CD4-positive, alpha-beta T cell treated with Interleukin-12 subunit alpha and Interleukin-12 subunit beta, for 1 hour (primary cell): Measurements from ENCODE around the gene GMPPA.

Experiments
- DNase-seq: peaks from one replicate; pipeline ENCODE4 v3.0.0-alpha.2; 2020

Gene GMPPA

DNA sequence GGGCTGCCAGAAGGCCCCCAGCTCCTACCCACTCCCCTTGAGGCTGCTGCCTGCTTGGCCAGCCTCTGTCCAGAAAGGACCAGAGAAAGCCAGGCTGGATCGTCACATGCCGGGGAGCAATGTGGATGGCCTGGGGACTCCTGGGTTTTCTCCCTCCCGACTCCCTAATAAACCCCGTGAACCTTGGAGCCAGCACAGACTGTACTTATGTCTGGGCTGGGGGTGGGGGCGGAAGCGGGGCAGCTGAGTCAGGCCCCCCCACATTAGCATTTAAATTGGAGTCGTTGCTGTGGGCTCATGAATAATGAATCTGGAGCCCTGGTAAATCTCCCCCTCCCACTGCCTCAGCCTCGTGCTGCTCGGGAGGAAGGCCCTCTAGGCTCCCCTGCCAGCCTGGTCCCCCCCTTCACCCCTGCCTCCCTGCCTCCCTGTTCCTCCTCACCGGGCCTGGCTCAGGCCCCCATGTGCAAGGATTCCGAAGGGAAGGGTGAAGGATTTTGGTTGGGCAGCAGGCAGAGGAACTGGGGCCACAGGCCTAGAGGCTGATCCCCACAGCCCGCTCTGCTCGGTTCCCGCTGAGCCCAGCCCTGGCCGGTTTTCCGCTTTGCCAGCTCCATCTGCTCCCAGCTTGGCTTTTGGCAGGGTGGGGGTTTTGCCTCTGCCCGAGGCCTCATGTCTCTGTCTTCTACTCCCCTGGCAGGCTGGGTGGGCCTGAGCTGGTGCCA, 8.3 kb downstream of the GMPPA start:
- DNase-seq, result no peak

DNA sequence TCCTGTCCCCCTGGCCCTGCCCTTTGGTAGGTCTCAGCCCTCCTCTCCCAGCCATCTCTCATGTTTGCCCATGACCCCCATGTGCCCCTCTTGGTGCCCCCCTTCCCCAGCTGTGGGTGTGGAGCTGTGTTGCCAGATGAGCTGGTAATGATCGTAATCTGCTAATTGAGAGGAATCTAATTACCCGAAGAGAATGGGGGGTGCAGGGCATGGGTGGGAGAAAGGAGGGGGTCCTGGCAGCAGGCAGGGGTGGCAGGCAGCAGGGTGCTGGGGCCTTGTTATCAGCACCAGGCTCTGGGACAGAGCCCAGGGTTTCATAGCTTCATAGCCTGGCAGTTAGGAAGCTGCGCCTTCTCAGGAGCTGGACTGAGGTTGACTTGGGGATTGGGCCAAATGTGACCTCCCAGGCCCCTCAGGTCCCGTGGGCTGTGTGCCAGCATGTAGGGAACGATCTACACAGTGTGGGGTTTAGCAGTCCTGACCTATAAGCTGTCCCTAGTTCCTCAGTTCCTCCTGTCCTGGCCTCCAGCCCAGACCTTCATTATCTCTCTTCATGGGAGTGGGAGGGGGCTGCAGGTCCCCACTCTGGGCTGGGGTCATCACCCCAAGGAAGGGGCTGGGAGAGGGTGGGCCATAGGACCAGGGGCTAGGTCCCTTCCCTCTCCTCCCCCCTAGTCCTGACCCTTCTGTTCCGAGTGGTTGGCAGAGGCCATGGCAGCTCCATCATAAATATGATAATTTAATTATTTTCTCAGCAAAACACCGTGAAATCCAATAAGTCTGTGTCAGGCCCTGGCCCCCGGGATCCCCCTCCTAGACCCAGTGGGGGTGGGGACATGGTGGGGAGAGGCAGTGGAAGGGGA, 9.1 kb downstream of the GMPPA start:
- DNase-seq, result no peak

DNA sequence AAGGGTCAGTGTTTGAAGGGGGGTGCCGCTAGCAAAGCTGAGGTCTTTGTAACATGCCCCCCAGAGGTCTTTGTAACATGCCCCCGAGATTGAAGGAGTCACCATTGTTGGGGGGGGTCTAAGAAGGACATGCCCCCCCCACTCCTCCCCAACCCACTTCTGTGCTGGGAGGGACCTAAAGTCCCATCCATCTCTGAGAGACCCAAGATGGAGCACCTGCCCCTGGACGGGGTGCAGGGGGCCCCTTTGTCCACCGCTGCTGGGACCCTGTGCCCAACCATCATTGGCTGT, 9.7 kb downstream of the GMPPA start:
- no peak for DNase-seq

DNA sequence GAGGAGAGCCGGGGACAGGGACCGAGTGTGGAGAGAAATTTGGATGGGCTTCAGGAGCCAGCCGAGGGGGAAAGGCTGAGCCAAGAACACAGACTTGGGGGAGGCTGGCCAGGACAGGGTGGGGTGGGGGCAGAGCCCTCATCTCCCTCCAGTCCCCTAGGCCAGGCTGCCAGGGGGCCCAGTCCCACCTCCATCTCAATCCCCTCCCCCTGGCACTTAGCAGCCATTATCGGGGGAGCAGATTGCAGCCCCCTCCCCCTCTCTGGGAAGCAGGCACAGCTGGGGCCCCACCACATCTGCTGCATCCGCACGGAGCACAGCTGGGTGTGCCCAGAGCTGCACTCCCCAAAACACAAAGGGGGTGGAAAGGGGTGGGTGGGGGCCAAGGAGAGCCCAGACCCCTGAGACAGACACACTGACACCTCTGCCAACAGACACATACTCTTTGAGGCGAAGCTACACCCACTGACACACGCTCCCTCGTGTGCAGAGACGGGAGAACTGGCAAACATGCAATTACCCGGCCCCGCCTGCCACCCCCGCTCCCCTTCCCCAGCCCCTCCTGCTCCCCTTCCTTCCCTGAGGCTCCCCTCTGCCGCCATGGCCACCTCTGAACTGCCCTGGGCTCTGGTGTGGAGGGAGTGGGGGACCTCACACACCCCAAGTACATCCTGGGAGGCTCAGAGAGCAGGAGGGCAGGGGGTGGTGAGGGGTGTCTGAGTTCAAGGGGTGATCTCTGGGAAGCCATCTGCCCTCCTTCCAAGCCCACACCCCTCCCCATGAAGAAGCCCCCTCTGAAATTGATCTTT, 10.5 kb downstream of the GMPPA start:
- no peak for DNase-seq

DNA sequence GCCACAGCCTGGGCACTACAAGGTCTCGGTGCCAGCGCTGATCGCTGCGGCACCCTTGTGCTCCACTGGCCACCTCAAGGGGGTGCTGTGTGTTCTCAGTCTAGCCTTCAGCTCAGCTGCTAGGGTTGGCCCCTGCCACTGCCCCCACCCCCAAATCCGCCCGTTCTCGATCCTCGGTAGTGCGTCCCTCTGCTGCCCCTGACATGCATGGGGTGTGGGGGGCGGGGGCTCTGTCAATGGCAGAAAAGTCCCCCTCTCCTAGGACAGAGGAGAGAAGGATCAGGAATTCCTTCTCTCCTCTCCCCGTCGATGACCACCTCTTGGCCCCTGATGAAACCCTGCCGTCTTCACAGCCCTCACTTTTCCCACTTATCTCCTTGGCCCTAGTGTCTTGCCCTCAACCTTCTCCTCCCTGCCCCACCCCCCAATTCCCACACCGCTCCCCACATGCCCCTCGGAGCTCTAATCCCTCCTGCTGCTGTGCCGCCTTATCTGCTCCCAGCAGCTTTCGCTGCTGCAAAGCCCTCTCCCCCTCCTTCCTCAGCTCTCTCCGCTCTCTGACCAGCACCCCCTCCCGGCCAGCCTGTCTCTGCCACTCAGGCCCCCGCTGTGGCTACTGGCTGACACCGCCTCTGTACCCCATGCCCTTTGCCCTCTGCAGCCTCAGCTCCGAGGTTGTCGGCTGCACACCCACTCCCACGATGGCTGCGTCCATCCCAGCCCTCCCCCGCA, 11.3 kb downstream of the GMPPA start:
- peak; percentile 44 for DNase-seq

DNA sequence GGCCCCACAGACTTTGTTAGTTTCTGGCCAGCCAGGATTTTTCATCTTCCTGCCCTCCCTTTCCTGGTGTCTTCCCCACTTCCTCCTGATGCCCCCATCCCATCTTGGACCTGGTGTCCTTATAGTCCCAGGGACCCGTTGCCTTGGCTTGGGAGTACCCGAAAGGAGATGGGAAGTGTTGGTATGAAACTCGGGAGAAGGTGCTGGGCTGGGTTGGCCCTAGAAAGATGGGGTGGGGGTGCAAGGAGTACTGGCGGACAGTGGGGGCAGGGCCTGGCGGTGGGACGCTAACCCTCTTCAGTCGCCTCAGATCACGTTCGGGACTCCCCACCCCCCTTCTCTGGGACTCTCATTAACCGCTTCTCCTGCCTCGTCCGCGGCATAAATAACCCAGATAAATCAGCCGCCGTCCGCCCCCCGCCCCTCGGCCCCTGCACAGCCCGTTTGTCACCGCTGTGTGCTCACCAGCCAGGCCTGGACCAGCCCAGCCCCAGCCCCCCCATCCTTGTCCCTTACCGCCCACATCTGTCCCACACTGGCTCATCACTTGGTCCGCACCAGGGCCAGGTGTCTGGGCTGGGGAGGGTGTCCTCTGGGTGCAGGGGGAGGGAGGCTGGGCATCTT, 11.9 kb downstream of the GMPPA start:
- DNase-seq, result no peak

DNA sequence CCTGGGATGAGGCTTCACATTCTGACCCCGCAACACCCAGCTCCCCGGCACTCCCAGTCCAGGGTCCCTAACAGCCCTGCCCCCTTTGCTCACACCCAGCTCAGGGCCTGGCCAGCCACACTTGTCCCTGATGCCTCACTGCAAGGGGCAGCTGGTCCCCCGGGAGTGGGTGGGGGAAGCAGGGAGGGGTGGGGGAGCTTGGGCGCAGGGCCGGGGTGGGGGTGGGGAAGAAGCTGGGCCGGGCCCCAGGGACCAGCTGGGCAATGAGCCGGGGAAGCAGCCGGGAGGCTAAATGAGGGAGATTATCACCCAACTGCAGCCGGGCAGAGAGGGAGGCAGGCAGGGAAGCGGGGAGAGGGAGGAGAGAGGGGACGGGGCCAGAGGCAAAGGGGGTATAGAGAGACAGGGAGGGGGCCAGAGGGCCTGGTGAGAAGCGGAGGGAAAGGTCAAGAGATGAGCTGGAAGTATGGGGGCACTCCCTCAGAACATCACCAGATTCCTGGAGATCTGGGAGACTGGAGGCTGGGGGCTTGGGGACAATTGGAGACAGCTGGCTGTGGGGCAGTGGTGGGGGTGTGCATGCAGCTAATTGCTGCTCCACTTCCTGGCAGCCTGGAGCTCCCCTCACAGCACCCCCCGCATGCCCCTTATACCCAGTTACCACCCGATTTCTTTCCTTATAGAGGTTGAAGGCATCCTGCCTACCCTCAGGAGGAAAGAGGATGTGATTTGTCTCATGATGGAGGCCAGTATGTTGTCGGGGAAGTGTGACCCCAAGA, 13.0 kb downstream of the GMPPA start:
- DNase-seq, result no peak

DNA sequence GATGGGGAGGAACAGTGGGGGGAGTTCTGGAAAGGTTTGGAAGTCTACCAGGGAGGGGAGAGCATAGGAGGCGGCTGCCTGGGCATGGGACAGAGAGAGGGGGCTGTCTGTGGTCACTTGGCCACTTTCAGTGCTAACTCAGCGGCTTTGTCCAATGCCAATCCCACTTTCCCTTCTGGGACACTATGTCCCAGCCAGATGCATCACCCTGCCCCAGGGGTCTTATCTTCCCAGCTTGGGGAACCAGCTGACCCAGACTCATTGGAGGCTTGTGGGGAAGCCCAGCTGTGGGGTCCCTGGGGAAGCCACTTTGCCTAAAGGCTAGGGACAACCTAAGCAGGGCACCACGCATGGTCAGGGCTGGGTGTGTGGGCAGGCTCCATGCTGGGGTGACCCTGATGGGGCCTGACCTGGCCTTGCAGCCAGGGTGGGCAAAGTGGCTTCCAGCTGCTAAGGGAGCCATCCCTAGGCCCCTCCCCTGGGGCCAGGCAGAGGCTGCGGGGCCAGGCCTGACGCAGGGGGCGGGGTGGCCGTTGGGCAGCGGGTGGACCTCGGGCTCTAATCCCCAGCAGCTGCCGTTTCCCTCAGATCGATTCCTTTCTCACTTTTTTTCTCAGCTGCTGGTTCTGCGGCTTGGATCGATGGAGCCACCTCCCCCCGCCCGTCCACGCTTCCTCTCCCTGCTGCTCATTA, 14.0 kb downstream of the GMPPA start:
- no peak for DNase-seq

DNA sequence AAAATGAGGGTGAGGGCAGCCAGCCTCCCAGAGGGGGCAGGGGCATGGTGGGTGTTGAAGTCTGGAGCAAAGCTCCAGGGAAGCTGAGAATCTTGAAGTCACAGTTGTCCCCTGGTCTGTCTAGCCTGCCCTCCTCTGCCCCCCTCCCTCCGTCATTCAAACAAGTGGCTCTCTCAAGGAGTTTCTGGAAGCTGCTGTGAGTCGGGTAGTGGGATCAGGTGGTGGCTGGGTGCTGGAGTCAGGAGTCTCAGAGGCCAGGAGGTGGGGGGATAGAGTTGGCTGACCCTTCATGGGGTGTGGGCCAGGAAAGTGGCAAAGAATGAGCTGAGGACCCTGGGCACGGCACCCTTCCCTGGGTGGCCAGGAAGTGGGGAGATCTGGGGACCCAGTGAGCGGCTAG, 15.1 kb downstream of the GMPPA start:
- DNase-seq, result no peak

DNA sequence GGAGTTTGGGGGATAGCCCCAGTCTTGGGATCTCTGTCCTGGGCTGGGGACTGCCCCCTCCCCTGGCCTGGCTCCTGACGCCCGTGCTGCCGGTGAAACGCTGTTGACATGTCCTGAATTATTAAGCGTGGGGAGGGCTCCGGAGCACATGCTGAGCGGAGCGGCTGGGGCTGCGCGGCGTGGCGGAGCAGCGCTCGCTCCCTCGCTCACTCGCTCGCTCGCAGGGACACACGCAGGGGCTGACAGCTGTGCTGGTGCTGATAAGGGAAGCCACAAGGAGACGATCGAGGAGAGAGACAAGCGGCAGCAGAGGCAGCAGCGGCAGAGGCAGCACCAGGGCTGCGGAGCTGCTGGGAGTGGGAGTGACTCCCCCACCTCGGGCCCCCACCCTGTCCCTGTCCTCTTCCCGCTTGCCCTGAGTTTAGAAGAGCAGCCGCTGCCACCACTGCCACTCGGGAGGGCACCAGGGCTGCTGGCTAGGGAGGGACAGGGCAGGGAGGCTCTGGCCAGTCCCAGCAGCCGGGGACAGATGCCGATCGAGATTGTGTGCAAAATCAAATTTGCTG, 15.6 kb downstream of the GMPPA start, which contains the start of gene ASIC4:
TSS of gene ASIC4 (plus strand) at position 287 of the 566 bp plus-strand sequence. CDS start at position 530, 243 bp downstream.
- no peak for DNase-seq

DNA sequence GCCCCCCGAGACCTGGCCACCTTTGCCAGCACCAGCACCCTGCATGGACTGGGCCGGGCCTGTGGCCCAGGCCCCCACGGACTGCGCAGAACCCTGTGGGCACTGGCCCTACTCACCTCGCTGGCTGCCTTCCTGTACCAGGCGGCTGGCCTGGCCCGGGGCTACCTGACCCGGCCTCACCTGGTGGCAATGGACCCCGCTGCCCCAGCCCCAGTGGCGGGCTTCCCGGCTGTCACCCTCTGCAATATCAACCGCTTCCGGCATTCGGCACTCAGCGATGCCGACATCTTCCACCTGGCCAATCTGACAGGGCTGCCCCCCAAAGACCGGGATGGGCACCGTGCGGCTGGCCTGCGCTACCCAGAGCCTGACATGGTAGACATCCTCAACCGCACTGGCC, 16.1 kb downstream of the GMPPA start:
- DNase-seq, result no peak

DNA sequence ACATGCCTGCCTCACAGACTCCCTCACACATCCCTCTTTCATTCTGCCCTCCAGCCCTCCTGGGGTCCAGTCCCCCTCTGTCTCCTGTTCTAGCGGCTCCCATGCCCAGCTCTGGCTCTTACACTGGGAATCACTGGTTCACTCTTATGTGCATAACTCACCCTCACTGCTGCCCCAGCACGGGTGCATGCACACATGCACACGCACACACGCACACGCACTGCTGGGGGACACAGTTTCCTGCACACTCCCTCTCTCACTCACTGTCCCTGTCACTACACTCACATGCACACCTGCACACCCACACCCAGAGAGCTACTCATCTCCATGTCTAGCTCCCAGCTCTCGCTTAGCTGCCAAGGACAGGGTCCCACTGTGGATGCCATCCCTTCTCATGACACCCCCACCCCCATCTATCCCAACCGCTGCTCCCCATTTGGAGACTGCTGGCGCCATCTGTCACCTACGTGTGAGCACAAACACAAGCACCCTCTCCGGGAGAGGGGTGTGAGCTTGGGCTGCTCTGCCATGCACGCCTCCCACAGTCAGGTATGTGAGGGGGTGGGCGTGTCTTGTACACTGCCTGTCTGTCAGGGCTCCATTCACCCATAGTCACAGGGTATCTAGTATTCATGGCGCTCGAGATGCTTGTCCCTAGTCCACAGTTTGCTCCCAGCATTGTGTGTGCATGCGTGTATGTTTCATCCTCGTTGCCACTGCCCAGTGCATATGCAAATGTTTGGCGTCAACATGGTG, 17.4 kb downstream of the GMPPA start:
- DNase-seq, result no peak

DNA sequence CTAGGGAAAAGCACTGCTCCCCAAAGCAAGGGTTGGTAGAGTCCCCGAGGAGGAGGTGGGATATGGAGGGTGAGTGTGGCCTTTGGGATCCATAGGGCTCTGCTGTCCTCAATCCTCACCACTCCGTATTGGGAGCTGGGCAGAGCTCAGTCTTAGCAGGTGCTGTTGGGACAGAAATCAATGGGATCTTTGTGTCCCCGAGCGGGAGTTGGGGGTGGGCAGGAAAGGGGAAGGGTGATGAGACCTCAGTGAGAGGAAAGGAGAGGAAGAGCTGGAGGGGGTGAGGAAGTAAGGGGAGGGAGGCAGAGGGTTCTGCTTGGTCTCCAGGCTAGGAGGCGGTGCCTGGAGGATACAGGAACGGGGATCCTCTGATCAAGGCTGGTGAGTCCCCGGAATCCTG, 18.2 kb downstream of the GMPPA start:
- no peak for DNase-seq

DNA sequence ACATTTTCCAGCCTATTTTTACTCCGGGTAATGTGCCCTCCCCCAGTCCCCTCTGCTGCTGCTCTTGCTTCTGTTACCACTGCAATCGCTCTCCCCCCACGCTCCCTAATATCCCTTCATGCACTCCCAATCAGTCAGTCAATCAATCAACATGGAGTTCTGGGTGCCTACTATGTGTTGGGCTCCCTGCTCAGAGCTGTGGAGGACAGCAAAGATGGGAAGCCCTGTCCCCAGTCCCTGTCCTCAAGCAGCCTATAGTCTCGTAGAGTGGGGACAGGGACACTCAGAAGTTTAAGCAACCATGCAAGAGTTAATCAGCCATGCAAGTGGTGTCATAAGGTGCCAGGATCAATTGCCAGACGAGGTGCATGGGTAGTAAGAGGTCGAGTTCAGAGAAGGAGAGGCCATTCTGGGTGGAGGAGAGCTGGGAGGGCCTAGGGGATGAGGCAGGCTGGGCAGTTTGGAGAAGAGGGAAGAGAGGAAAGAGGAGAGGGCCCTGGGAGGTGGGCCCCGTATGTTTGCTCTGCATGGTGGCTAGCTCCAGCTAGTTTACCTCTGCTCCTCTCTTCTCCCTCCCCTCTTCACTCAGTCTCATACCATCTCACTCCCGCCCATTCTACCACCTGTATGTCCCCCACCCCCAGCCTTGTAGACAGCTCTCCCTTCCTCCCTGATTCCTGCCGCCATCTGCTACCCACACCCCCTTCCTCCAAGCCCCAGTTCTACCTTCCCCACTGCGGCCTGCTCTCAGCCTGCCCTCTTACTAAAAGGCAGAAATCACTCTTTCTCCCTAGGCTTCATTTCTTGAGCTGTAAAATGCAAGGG, 19.5 kb downstream of the GMPPA start:
- no peak for DNase-seq

DNA sequence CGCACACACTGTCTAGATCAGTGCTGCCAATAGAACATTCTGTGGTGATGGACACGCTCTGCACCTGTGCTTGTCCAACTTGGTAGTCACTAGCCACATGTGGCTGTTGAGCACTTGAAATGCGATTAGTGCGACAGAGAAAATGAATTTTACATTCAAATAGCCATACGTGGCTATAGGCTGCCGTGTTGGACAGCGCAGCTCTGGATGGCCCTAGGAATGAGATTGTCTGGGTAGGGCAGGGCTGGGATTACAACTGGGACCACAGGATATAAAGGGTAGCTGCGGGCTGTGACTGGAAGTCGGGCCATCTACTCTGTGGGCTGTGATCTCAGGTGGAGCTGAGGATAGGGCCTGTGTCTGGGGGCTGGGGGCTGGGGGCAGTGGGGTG, 20.8 kb downstream of the GMPPA start:
- DNase-seq, result no peak

DNA sequence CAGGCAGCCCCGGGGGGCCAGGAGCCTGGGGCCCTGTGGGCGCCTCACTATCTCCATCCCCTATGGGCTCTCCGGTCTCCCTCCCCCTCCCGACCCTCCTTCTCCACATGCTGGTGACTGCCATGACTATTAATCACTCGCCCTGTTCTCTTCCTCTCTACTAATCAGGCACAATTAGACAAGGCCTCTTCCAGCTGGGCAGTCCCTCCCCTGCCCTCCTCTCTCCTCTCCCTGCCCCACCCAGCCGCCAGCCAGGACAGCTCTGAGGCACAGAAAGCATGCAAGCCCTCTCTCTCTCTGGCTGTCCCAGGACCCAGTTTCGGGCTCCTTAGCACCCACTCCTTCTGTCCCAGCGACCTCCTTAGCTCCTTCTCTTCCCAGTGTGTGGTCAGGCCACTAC, 21.4 kb downstream of the GMPPA start:
- DNase-seq, result no peak

DNA sequence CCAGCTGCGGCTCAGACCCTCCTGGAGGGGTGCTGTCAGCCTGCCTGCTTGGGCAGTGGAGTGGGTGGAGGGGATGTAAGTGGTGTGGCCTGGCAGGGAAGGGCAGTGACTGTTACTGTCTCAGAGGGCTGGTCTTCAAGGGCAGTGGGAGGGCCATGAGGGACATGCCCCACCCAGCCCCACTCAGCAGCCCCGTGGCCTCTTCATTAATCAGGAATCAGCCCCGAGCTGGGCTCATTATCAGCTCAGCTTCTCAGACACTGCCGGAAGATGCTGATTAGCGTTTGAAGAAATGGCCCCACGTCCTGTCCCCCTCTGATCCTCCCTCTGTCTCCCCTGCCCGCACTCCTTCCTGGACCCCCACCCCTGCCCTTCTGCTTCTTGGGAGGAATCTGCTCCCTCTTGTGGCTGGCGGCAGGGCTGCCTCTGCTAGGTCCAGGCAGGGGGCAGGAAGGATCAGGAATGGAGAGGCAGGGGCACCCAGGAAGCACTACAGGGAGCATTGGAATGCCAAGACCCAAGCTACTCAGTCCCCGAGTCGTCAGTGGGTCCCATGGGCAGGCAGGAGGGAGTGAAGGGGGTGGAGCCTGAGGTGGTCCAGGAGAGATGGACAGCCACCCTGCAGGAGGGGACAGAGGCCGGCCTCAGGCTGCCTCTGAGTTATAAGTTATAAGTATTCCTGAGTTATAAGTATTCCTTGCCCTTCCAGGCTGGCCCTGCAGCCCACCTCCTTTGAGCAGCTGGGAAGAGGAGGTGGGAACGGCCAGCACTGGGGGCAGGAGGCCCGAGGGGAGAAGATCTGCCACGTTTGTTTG, 22.6 kb downstream of the GMPPA start:
- no peak for DNase-seq
